ENCODE results near the gene MEIOSIN.
"Not testable (repeated sequence)": the region's sequence is repeated elsewhere in the genome, so short reads cannot be mapped to it uniquely, and the experiment has no call there.

Gene MEIOSIN, protein sequence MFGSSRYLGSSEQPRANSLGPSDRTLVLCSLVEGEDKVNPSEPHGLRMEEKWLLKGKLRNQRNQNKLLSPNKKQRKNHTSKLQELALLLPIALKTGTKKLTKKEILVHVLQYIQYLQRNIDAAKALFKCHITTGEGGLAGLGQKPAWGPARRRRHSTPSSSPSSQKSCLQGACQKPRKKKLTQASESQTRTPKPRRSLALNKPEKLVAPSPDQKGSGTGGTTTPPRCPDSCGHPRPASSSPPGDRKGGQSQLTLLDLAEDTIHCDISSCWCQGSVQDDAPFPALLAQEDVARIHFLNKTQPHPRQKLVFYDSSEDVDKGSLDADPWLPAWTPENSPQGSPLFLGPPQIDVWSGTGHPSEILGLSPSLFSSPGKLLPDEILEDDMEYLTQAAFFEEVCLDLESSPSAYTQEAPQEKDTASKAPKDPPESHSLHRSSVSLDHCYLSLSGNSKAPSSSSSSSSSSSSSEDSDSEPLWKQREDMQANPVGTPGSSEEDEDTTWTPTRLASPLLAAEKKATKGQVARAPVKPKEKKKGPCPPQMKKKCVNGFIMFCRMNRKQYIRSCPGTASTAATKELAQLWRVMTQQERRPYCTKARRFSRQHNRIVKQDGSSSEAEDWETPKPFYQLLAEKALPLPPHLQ

DNA sequence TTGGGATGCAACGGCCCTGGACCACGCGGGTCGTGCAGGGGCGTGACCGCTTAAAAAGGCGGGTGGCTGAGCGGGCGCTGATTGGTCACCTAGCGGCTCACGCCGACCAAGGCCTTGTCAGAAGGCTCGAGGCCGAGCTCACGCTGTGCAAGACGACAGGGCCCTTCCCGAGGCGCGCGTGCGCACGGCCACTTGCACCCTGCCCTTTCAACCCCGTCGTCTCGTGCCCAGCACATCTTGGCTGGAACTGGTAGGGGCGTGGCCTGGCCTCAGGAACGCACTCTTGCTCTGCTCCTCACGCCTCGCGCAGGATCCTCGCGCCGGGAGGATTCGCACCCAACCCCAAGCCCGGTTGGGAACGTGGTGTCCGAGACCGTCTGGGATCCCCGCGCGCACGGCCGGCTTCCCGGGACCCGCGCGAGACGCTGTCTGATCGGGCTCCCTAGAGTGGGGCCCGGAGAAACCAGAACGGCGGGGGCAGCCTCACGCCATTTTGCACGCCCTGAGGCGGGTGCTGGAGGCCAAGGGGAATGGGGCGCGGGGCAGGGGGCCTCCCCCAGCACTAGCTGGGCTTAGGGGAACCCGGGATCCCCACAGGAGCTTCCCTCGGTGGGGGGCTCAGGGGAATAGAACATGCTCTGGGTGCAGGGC is at the start of gene MEIOSIN:
Gene MEIOSIN (plus strand): TSS at position 280 of the 651 bp plus-strand sequence. CDS start 1,938 bp downstream, outside the sequence.
- DNase-seq: no peak

DNA sequence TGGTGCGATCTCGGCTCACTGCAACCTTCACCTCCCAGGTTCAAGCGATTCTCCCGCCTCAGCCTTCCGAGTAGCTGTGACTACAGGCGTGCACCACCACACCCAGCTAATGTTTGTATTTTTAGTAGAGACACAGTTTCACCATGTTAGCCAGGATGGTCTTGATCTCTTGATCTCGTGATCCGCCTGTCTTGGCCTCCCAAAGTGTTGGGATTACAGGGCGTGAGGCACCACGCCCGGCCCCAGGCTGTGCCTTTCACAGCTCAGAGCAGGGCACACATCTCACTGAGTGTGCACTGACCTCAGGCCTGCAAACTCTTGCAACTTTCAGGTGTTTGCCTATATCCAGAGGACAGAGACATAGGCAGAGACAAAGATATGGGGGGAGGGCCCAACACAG is 48.2 kb upstream of the MEIOSIN start:
- not testable (repeated sequence) for DNase-seq

DNA sequence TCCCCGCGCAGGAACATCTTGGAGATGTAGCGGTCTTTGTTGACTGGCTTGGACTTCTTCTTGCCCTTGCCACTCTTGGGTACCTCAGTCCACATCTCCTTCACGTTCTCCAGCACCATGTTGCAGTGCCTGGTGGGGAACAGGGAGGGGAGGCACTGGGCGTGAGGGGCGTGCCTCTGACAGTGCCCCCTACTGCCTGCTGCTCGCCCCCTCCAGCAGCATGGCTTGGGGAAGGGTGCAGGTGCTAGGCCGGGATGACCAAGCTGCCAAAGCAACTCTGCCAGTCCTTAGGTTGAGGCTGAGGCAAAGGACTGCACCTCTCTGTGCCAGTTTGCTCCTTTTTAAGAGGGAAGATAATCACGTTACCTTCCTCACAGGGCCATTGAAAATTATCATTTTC is 45.6 kb upstream of the MEIOSIN start:
- no peak for DNase-seq

DNA sequence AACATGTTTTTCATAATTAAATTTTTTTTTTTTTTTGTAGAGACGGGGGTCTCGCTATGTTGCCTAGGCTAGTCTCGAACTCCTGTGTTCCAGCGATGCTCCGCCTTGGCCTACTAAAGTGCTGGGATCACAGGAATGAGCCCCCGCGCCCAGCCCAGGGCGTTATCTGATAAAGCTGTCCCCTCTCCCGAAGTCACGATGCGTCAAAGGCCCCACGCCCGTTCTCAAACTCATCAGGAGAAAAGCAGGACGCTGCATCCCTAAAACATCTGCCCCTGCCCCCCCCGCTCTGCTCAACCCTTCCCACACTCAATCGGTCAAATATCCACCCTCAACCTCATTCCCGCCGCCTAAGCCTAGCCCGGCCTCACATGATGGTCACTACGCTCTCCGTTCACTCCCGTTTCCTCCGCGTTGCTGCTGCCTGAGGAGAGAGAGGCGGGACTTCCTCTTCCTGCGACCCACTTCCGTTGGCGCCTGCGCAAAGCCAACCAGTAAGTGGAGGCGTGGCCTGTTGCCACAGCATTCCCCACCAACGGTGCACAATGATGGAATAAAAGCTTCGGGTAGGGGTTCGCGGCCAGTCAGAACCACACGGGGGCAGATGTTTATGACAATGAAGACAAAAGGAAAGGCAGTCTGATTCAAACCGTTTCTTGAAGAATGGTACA is 41.6 kb upstream of the MEIOSIN start, which contains the start of gene SNRPD2:
Gene SNRPD2 (minus strand): TSS at position 438 of the 671 bp plus-strand sequence. CDS start 65 bp downstream, at position 373.
- DNase-seq: peak; percentile 94

DNA sequence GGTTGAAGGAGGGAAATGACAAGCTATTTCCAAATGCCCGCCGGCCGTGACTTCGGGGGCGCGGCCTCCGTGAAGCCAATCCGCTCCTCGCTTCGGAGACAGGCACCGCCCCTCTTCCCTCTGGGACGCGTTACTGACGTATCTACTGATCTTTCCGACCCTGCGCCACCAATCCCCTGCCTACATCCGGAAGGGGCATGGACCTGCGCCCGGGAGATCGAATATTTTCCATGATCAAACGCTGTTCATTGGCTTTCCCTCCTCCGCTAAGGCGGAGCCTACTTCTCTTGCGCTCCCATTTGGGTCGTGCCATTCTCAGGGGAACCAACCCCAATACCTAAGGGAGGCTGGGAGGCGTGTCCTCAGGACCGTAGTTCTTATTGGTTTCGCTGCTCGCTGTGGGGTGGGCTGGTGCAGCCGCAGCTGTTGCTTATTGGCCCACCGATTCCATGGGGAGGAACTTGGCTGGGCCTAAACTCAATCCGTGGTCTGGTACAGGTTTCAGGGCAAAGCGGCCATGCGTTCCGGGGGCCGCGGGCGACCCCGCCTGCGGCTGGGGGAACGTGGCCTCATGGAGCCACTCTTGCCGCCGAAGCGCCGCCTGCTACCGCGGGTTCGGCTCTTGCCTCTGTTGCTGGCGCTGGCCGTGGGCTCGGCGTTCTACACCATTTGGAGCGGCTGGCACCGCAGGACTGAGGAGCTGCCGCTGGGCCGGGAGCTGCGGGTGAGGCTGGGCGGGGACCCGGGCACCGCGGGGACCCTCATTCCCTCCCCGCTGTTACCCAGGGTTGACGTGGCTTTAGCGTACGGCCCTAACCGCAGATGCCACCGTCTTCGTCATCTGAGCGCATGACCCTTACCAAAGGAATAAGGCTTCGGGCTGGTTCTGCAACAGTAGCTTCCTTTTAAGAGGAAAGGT is 40.8 kb upstream of the MEIOSIN start, which contains the start of gene QPCTL:
Gene QPCTL (plus strand): TSS at position 480 of the 919 bp plus-strand sequence. CDS start 38 bp downstream, at position 518.
- DNase-seq: peak; percentile 100

DNA sequence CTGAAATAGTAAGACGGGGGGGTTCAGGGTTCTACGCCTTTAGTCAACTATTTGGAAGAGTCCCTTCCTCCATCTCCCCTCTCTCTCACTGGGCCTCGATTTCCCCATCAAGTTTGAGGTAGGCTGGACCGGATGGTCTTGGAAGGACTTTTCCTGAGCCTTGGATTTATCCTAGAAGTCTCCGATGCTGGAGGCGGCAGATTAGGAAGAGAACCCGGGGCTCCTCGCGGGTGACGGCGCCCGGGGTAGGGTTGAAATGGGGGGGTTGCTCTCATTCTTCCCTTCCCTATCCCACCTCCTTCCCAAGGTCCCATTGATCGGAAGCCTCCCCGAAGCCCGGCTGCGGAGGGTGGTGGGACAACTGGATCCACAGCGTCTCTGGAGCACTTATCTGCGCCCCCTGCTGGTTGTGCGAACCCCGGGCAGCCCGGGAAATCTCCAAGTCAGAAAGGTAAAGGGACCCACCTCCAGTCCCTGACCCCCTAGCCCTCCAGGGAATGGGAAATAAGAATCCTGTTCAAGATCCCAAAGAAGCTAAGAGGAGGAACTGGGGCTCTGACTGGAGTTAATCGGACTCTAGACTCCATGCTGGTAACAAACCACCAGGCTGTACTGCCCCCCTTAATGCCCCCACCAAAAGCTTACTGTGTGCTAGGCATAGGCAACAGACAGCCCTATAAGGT is 40.0 kb upstream of the MEIOSIN start:
- peak; percentile 73 for DNase-seq

DNA sequence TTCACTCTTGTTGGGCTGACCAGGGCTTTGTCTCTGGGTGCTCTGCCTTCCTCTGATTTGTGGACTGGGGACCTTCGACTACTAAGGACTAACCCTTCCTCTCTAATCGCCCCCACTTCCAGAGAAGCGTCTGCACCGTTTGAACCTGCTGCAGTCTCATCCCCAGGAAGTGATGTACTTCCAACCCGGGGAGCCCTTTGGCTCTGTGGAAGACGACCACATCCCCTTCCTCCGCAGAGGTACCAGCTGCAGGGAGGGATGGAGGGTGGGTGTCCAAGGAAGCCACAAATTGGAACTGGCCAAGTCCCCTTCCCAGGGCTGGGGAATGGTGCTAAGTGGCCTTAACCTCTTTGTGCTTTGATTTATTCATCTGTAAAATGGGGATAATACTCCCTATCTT is 31.6 kb upstream of the MEIOSIN start:
- no peak for DNase-seq

DNA sequence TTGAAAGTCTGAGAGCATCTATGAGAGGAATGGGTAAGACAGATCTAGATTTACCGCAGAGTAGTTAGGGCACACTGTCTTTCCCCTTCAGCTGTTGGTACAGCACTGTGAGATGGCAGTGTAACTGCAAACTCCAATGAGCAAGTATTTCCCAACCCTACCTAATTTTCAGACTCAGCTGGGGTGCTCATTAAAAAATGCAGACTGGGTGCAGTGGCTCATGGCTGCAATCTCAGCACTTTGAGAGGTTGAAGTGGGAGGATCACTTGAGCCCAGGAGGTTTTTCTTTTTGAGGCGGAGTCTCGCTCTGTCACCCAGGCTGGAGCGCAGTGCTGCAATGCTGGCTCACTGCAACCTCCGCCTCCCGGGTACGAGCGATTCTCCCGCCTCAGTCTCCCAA is 28.1 kb upstream of the MEIOSIN start:
- DNase-seq: no peak

DNA sequence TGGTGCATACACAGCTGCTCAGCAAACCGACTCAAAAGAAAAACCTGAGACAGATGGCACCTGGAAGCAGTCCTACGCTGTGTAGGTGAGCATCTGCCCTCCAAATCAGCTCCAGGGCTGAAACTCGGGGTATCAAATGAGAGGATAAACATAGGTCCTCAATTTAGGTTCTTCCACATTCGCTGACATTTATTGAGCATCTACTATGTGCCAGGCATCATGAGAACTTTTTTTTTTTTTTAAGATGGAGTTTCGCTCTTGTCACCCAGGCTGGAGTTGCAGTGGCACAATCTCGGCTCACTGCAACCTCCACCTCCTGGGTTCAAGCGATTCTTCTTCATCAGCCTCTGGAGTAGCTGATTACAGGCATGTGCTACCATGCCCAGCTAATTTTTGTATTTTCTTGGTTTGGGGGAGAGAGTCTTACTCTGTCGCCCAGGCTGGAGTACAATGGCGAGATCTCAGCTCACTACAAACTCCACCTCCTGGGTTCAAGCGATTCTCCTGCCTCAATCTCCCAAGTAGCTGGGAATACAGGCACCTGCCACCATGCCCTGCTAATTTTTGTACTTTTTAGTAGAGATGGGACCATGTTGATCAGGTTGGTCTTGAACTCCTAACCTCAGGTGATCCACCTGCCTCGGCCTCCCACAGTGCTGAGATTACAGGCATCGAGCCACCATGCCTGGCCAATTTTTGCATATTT is 27.4 kb upstream of the MEIOSIN start:
- DNase-seq: no peak

DNA sequence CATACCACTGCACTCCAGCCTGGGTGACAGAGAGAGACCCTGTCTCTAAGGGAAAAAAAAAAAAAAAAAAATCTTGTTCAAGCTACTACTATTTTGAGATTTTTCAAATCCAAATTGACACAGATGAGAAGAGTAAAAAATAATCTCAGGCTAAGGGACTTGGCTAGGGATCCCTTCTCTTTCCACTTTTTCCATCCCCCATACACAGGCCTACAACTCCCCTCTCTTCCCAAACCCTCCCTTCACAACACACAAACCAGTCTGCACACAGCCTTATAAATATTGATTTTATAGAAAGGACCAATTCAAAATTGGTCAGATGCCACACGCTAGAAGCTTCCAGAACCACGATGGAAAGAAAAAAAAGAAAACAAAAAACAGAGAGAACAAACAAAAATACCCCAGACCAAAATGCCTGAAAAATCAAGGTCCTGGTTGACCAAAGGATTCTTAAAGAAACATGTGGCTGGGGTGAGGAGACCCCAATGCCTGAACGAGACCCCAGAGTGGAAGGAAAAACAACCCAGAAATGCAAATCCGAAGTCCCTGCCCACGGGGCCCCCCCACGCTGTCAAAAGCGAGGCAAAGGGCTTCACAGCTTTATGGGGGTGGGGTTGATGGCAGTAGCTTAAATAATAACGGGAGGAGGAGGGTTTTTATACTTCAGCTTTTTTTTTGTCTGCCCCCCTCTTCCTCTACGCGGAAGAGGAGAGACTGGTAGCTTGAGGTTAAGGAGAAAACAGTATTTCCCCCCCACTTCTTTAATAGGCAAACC is 22.7 kb upstream of the MEIOSIN start:
- DNase-seq: no peak

DNA sequence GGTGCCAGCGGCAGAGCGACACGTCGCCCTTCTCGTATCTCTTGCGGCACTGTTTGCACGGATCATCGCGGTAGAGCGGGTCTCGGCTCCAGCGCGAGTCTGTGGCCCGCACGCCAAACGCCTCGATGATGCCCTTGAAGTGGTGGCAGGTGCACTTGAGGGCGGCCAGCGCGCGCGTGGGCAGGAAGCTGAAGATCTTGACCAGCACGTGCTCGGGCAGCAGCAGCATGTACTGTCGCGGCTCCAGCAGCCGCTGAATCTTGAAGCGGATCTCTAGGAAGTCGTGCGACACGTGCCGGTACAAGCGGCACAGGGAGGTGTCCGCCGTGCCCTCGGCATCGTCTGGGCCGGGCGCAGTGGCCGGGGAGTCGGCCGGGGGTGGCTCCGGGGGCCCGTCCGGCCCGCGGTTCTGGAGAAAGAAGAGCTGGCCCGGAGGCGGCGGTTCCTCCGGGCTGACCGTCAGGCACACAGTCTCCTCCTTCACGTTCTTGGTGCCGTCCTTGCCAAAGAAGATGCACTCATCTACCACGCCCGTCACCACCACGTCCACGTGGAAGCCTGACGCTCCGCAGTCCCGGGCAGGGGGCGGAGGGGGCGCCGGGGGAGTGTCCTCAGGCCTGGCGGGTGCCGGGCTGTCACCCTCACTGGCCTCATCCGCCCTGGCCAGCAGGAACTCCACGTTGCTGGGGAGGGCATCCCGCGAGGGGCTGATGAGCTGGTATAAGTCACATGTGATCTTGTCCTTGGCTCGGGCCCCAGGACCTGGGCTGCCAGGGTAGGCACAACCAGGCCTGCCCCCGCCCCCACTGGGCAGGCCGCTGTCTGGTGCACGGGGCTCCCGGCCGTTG is 21.2 kb upstream of the MEIOSIN start:
- no peak for DNase-seq

DNA sequence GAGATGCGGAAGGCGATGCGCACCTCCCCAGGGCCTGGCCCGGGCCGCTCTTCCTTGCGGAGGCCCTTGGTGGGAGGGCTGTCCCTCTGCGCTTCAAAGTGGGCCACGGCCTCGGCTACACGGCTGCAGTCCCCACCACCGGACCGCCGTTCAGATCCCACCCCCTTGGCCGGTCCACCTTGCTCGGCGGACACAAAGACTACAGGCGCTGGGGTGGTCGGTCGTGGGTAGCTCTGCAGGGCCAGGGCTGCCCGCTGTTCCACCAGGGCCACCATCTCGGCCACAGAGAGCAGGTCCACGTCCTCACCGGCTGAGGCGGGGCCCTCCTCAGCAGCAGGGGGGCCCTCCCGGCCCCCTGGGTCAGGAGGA is 20.6 kb upstream of the MEIOSIN start:
- DNase-seq: no peak

DNA sequence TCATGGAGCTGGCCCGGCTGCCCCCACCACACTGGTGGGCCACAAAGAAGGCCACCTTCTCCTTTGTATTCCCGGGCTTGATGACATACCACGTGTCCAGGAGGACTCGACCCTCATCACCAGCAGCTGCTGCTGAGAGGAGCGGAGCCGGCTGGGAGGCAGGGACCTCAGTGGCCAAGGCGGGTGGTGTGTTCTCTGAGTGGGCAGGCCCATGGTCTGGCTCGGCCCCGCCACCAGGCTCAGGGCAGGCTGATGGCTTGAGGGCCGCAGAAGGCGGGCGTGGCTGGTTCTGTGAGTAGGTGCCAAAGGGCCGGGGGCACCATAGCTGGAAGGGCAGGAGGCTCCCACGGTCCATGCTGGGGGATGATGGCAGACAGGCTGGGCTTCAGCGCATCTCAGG is 20.1 kb upstream of the MEIOSIN start:
- no peak for DNase-seq

DNA sequence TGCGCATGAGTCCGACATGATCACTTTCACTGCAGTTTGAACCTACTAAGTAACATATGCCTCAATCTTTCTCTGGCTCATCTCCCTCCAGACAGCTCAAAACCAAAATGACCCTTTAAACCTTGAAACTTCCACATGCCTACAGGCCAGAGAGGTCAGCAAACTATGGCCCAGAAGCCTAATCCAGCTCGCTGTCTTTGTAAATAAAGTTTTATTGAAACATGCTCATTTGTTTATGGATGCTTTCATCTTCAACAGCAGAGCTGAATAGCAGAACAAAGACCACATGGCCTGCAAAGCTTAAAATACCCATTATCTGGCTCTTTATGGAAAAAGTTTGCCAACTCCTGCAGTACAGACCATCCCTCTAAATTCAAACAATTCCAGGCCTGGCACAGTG is 18.1 kb upstream of the MEIOSIN start:
- no peak for DNase-seq

DNA sequence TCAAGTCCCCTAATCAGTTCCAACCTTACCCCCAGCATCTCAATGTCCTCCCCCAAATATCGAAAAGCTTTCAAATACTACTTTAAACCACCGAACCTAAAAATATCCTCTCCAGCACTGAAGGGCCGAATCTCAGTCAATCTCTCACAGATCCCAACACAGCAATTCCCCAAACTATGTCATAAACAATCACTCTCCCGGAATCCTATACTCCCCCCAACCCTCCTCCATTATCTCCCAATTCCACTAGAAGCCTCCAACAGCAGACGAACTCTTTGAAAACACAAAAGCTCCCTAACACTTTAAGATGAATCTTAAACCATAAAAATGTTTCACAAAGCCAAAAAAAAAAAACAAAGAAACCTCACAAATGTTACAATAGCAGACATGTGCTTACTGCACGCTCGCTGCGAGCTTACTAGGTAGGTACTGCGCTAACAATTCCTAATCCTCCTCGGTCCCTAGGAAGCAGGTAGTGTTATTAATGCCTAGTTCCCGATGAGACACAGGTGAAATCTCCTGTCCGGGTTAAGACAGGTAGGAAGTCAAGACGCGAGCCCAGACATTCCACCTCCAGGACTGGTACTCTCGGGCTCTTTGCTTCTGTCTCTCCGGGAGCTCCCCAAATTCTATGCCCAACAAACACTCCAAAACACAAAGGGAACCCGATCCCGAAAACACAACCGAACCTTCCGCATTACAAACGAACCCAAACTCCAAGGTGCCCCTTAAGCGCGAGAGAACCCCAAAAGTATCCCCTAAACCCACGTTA is 16.7 kb upstream of the MEIOSIN start:
- no peak for DNase-seq

DNA sequence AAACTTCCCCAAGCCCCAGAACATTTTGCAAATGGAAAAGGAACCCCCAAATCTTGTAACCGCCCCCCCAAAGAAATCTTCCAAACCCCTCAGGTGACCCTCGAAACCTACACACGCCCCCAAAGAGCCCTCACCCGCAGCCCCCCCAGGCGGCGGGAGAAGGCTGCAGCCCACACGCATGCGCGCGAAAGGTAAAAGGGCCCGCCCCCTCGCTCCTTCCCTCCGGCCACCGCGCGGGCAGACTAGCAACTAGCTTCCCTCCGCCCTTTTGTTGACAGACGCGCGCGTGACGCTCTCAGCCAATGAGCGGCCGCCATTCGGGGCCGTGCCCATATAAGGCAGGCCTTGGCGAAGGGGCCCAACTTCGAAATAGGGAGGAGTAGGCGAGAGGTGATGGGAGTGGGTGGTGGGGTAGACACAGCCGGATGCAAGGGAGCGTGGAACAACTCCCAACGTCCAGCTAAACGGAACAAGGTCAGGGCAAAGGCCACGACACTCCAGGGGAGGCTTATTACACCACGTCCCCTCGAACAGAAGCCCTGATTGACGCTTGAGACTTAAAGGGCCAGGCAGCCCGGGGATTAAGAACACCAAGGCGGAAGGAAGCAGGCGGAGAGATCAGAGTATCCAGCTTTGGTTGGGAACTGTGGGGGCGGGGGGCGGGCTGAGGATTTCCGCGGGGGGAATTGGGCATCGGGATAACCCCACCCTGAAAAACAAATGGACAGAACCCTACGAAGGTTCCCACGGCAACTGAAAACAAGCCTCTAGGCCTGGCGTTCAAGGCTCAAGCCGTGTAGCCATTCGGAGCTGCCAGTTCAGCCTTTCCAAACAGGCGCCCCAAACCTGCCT is 15.9 kb upstream of the MEIOSIN start:
- DNase-seq: peak; percentile 99

Measured in NK-92 treated with Interleukin-12 subunit alpha and Interleukin-12 subunit beta, amount 100 ng/mL, for 24 hours (cell line).